HCT116 (cell line): ENCODE data around the gene TMEM121.
"Not testable (repeated sequence)": the region's sequence is repeated elsewhere in the genome, so short reads cannot be mapped to it uniquely, and the experiment has no call there.

ENCODE experiments used
- CTCF ChIP-seq, 3 experiments: fragments of 200-600 bp in 1 of 3; sonication (generic) in 1 of 3; IDR thresholded peaks in 2 of 3; conservative IDR thresholded peaks in 1 of 3; 2 replicates each; pipeline ENCODE4 v1.5.1; 2012 to 2017; ENCODE audit warnings: low read depth in 2 of 3, low read length in 2 of 3, antibody characterized with exemption in 1 of 3, borderline replicate concordance in 1 of 3, control low read depth in 1 of 3, mild to moderate bottlenecking in 1 of 3, mixed read lengths in 1 of 3, mixed run types in 1 of 3, moderate library complexity in 1 of 3; ENCODE audit not compliant: insufficient read depth in 1 of 3
- ZNF274 ChIP-seq: fragments of 200-500 bp; sonication (Bioruptor generic); IDR thresholded peaks from 2 replicates; pipeline ENCODE4 v1.6.1; 2014; ENCODE audit warnings: mild to moderate bottlenecking, low read depth, low read length, inconsistent platforms
- TF ChIP-seq, protein P1 (sequence below): IDR thresholded peaks from 2 replicates; pipeline ENCODE4 v1.6.1; 2012; ENCODE audit warnings: low read depth

GRCh38 chr14:105567164-105568103, 41.1 kb downstream of the TMEM121 start:
- TF ChIP-seq, protein P1, sequence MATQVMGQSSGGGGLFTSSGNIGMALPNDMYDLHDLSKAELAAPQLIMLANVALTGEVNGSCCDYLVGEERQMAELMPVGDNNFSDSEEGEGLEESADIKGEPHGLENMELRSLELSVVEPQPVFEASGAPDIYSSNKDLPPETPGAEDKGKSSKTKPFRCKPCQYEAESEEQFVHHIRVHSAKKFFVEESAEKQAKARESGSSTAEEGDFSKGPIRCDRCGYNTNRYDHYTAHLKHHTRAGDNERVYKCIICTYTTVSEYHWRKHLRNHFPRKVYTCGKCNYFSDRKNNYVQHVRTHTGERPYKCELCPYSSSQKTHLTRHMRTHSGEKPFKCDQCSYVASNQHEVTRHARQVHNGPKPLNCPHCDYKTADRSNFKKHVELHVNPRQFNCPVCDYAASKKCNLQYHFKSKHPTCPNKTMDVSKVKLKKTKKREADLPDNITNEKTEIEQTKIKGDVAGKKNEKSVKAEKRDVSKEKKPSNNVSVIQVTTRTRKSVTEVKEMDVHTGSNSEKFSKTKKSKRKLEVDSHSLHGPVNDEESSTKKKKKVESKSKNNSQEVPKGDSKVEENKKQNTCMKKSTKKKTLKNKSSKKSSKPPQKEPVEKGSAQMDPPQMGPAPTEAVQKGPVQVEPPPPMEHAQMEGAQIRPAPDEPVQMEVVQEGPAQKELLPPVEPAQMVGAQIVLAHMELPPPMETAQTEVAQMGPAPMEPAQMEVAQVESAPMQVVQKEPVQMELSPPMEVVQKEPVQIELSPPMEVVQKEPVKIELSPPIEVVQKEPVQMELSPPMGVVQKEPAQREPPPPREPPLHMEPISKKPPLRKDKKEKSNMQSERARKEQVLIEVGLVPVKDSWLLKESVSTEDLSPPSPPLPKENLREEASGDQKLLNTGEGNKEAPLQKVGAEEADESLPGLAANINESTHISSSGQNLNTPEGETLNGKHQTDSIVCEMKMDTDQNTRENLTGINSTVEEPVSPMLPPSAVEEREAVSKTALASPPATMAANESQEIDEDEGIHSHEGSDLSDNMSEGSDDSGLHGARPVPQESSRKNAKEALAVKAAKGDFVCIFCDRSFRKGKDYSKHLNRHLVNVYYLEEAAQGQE, result not testable (repeated sequence)
- TF ChIP-seq CTCF (IDR thresholded peaks at IDR 0.05 in 2 of 3, conservative IDR thresholded peaks at IDR 0.05 in 1 of 3; ENCODE audit: borderline replicate concordance in 1 of 3, insufficient read depth in 1 of 3, low read depth in 2 of 3, low read length in 2 of 3); ZNF274: not testable (repeated sequence)
